GM12801 (cell line): ENCODE data around the gene HS6ST1.

Experiments
- CTCF ChIP-seq: IDR thresholded peaks from one replicate; pipeline ENCODE4 v1.5.1; 2011; ENCODE audit warnings: control low read depth; ENCODE audit not compliant: insufficient read length; ENCODE audit errors: extremely low read depth

The HS6ST1 gene

GRCh38 chr2:128330583-128330982, 11.9 kb upstream of the HS6ST1 start:
- TF ChIP-seq CTCF, result no peak

GRCh38 chr2:128329607-128330006, 10.9 kb upstream of the HS6ST1 start:
- TF ChIP-seq CTCF, result no peak

- no peak for TF ChIP-seq CTCF
These were observed 8.7 kb upstream of the HS6ST1 start for GRCh38 chr2:128327180-128327964.

GRCh38 chr2:128326346-128326745, 7.7 kb upstream of the HS6ST1 start:
- TF ChIP-seq CTCF, result no peak

GRCh38 chr2:128325611-128326181, 7.0 kb upstream of the HS6ST1 start:
- no peak for TF ChIP-seq CTCF

- no peak for TF ChIP-seq CTCF
These were observed 6.3 kb upstream of the HS6ST1 start for GRCh38 chr2:128324897-128325410.

GRCh38 chr2:128324008-128324896, 5.6 kb upstream of the HS6ST1 start:
- no peak for TF ChIP-seq CTCF
